GM10847 (cell line): ENCODE data around the gene GBP4.

ENCODE experiments used
- POLR2A ChIP-seq: IDR thresholded peaks from 2 replicates; pipeline ENCODE4 v1.6.1; 2011; ENCODE audit not compliant: insufficient read length; ENCODE audit errors: extremely low read depth

The GBP4 gene

GRCh38 chr1:89198491-89199072, at the start of gene GBP4:
Gene GBP4 (minus strand): TSS chr1:89198942. CDS start chr1:89198834, 108 bp downstream.
- TF ChIP-seq POLR2A: no peak

DNA sequence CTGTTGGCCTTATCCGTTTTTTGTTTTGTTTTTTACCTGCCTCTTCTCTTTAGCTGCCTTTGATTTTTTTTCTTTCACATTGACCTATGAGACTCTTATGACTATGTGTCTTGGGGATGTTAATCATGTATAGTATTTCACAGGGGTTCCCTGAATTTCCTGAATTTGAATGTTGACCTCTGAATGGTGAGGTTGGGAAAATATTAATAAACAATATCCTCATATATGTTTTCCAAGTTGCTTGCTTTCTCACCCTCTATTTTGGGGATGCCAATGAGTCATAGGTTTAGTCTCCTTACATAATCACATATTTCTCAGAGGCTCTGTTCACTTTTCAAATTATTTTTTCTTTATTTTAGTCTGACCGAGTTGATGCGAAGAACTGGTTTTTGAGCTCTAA, 44.3 kb upstream of the GBP4 start:
- no peak for TF ChIP-seq POLR2A

DNA sequence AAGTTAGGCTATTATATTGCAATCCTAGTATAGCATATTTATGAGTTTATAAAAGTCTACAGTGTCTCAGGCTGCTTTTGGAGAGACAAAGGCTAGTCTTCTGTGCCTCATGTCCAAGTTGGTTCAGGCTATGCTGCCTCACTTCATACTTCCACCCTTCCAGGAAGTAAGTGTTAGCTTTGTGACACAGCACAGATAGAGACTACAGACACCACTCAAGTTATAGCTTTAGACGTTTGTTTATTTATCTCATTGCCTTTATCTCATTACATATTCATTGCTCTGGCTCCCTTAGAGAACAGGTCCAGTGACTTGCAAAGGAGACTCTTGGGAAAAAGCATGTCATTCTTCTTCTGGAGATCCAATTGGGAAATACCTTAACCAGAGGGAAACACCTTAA, 22.6 kb upstream of the GBP4 start:
- TF ChIP-seq POLR2A: no peak

DNA sequence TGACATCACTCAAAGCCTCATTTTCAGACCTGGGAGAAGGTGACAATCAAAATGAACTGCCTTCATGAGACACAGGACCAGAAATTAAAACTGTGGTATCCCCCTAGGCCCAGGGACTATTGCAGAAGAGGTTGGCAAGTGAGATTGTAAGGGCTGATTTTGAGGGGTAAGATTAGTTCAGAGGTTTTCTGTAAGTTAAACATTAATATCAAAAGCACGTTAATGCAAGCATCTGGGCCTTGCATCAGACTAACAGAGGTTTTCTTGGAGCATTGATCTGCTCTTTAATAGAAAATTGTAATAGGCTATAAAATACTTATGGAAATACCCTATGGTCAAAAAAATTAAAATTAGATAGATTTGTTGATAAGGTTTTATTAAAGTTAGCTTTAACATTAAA, 14.6 kb upstream of the GBP4 start:
- no peak for TF ChIP-seq POLR2A

DNA sequence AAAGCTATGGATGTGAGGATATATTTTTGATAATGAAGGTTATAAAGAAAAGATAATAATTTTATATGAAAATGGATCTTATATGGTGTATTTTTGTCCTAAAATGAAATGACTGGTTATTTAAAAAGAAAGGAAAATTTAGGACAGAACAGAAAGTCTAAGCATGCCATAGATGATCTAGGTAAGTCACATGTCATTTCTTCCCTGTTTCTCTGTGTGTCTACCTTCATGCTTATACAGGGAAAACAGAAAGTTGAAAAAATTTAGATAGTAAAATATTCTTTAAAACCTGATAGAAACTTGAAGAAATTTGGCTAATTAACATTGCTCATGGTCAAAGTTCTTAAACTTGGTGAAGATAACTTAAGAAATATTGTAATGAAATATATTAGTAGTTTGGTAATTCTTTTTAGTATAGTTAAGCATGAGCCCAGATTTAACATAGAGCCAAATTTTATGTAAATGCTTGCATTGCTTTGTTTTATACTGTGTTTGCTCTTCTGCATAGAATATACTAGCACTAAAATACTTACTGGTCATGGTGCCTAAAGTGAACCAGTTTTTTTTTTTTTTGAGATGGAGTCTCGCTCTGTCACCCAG, 12.4 kb upstream of the GBP4 start:
- no peak for TF ChIP-seq POLR2A

GRCh38 chr1:89206373-89206772, 7.6 kb upstream of the GBP4 start:
- no peak for TF ChIP-seq POLR2A

GRCh38 chr1:89203166-89203565, 4.4 kb upstream of the GBP4 start:
- TF ChIP-seq POLR2A: no peak

DNA sequence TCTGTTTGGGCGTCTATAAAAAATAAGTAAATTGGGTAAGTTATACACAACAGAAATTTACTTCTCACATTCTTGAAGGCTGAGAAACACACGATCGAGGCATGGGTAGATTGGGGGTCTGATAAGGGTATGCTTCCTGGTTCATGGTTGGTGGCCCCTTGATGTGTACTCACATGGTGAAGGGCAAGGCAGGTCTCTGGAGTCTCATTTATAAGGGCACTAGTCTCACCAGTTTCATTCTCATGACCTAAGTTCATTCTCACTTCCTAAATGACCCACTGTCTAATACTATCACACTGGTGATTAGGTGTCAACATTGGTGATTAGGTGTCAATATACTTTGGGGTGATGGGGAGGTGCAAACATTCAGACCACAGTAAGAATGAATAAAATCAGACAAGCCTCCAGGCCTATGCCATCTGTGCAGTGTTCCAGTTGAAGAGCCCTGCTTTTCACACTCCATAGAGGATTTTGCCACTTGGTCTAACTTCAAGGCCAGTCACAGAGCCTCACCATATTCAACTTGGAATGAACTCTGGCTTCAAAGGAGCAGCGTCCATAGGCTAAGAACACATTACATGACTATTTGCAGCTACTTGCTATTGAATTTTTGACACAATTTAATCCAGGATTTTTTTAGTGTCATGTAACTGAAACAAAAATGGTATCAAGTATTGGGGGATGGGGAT, 2.5 kb upstream of the GBP4 start:
- TF ChIP-seq POLR2A: no peak

DNA sequence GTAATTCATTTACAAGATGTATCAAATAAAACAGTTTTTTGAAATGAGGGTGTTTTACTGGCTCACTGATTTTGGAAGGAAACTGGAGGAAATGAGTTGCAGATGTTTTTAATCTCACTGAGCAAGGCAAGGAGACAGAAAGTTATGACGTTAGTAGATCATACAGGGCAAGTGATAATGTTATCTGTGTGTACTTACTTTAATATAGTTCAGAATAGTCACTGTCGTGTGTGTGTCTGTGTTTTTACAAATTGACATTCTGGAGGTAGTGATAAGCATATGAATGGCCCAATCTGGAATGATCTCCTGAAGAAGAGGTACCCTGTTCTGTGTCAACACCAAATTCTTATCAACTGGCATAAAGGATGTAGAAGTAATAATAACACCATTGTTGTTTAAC, 1.9 kb upstream of the GBP4 start:
- TF ChIP-seq POLR2A: no peak

DNA sequence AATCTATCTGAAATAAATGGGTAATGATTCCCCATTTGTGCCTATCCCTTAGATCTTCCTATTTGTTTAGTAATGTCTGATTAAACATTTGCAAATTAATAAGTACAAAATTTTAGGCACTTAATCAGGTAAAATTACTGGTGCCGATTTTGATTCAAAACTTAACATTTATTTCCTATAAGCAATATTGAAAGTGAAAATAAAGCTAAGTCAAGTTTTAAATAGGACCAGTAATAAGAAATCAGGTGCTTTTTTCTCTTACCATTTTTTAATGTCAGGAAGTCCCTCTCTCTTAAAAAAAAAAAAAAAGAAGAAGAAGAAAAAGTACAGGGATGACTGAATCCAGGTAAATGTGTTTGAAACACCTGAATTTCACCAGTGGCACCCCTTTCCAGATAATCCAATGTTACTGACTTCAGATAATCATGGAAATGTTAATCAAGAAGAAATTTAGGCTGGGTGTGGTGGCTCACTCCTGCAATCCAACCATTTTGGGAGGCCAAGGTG, 836 bp upstream of the GBP4 start:
- no peak for TF ChIP-seq POLR2A

DNA sequence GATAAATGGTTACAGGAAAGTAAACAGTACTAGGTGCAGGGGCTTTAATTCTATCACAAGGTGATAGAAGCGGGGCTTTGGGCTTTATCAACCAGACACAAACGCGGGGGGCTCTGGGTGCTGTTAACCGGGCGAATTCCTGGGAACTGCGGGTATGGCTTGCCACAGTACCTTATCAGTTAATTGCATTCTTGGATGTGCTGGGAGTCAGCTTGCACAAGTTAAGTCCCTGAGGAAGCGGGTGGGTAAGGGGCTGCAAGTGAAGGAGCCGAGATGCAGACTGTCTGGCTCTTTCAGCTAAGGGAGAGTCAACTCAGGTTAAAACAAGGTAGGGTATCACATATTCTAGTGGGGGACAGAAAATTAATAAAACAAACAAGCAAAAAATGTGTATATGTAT, 661 bp downstream of the GBP4 start:
- no peak for TF ChIP-seq POLR2A

DNA sequence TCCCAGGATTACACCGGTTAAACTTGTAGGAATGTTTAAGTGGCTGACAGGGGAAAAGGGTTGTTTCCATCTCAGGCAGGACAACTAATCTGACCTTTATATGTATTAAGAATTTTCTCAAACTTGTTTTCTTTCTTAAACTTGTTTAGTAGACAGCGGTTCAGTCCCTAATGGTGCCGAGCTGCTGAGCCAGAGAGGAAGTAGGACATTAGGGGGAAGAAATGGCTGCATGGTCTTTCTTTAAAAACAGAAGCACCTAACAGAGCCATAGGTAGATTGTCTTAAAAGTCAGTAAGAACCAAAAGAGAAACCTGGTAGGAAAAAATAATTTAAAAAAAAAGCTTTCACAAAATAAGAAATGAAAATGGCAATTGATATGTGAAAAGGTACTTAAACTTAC, 3.3 kb downstream of the GBP4 start:
- no peak for TF ChIP-seq POLR2A

DNA sequence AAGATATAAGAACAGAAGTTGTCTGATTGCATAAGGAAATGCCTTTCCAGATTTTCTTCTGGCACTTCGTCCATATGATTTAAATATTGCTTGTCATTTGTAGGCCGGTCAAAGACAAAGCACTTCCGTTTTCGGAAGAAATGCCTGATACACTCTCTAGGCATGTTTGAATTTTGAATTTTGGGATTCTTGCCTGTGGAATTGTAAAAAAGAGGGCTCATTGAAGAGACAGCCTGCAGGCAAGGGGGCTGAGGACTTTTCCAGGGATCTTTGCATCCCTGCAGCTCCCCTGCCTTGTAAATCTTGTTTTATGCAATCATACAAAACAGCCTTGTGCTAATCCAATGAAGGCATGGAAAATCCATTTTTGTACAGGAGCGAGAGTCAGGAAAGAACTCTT, 7.4 kb downstream of the GBP4 start:
- no peak for TF ChIP-seq POLR2A

GRCh38 chr1:89190017-89190416, 8.7 kb downstream of the GBP4 start:
- TF ChIP-seq POLR2A: no peak

- no peak for TF ChIP-seq POLR2A
These were observed 19.4 kb downstream of the GBP4 start for GRCh38 chr1:89179343-89179742.

- no peak for TF ChIP-seq POLR2A
These were observed 21.8 kb downstream of the GBP4 start for GRCh38 chr1:89176971-89177370.
